ENCODE data around the gene RYR2.

GRCh38 chr1:237473854-237474253 is 431.9 kb downstream of the RYR2 start:
- no peak for TF ChIP-seq POLR2AphosphoS5 (IDR thresholded peaks at IDR 0.05)
- no peak for TF ChIP-seq CTCF (IDR thresholded peaks at IDR 0.05)
- TF ChIP-seq POLR2A (IDR thresholded peaks at IDR 0.05), result no peak
- TF ChIP-seq EP300 (IDR thresholded peaks at IDR 0.05), result no peak
